Vein endothelial cell (primary cell): Measurements from ENCODE around the gene CACNB2. TPM values are rescaled to one million over a fixed set of nuclear protein-coding genes. Genes with fewer than 3 reads are reported as not detected.

Experiments used
- total RNA-seq: library from RNA; depleted of rRNA; stranded (reverse); fragments of >200 nt; gene quantifications from 2 replicates; pipeline ENCODE4 v1.2.3, GENCODE V29; 2012

Gene CACNB2
- total RNA-seq, result not detected in 2 replicates

DNA sequence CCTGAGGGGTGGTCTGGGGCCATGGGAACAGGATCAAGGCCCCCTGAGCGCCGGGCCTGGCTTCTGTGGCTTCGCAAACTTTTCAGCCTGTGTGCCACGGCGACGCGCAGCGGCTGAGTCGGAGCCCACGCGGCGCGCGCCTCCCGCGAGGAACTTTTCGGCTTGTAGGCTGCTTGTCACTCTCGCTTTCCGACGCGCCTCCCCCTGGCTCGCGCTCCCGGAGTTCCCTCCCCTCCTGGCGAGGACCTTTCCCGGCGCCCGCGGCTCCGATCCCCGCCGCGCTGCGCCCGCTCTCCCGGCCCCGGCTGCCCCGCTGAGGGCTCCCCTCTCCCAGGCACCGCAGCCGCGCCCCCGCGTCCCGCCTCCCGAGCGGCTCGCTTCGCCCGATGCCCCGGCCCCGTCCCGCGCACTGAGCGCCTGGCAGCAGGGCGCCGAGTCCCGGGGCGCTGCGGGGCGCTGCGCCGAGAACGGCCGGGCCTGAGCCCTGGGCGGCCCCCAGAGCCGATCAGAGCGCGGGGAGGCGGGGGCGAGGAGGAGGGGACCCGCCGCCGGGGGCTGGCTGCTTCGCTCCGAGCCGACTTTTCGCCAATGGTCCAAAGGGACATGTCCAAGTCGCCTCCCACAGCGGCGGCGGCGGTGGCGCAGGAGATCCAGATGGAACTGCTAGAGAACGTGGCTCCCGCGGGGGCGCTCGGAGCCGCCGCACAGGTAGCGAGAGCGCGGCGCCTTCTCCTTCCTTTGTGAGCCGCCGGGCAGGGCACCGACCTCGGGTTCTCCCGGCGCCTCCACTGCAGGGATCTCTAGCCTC is at the start of gene CACNB2:
TSS of gene CACNB2 (plus strand) at position 276 of the 808 bp plus-strand sequence.

Other genes starting within 250 kb of the CACNB2 start
- not detected in 2 replicates for gene SLC39A12, start 188.5 kb upstream of the CACNB2 start, total RNA-seq